GM18873 (cell line): ENCODE results near the gene NR2C2.
A peak's percentile ranks its signal among the peaks of the same experiment; 100 is the strongest.
"Not testable (repeated sequence)": the region's sequence is repeated elsewhere in the genome, so short reads cannot be mapped to it uniquely, and the experiment has no call there.

Source experiments
- ATAC-seq: cut with Tn5 transposase; IDR thresholded peaks from one replicate; pipeline ENCODE4 v1.9.1; 2021; ENCODE audit warnings: mild to moderate bottlenecking, moderate library complexity, moderate number of reproducible peaks; ENCODE audit not compliant: unreplicated experiment, low FRiP score

The NR2C2 gene

GRCh38 chr3:14947100-14947885 is at the start of gene NR2C2:
TSS of gene NR2C2 (plus strand) at chr3:14947583. CDS start at chr3:15003915, 56,332 bp downstream.
- ATAC-seq, result peak; percentile 24

DNA sequence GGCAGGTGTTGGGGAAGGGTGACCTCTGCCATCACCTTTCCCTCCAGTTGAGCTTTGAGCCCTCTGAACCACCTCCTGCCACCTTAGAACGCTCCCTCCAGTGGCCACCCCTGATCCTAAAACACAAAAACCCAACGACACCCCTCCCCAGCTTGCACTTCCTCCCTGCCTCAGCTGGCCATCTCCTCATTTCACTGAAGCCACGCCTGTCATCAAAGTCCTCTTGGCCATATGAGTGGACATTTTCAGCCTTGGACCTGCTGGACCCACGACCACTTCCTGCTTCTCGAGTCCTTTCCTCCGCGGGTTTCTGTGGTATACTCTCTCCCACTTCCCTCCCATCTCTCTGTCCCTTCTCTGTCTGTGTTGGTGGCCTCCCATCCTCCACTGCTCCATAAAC is 48.5 kb upstream of the NR2C2 start:
- no peak for ATAC-seq

- ATAC-seq, result no peak
Measured at GRCh38 chr3:14899993-14900618, 47.3 kb upstream of the NR2C2 start.

GRCh38 chr3:14900881-14901873 is 46.2 kb upstream of the NR2C2 start:
- no peak for ATAC-seq

DNA sequence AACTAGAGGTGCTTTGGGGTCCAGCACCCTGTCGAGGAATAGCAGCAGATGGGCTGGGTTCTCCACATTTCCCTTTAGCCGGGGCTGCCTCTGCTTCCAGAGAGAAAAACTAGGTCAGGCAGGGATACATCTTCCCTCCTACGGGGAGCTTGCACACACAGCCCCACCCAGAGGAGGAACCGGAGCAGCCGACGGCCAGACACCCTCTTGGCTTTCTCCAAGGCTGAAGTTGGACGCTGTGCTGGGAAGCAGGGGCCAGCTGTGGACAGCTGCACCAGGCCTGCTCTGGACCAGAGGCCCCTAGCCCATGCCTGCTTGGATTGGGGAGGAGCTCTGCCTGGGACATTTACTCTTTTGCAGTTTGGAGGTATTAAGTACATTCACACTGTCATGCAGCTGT is 44.7 kb upstream of the NR2C2 start:
- ATAC-seq, result no peak

DNA sequence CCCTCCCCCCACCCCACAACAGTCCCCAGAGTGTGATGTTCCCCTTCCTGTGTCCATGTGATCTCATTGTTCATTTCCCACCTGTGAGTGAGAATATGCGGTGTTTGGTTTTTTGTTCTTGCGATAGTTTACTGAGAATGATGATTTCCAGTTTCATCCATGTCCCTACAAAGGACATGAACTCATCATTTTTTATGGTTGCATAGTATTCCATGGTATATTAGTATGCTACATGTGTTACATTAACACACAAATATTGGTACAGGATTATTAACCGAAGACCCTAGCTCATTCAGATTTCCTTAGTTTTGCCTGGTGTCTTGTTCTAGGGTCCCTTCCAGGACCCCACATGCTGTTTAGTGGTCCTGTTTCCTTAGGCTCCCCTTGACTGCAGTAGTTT is 43.9 kb upstream of the NR2C2 start:
- ATAC-seq, result not testable (repeated sequence)

- ATAC-seq, result no peak
Measured at GRCh38 chr3:14905055-14905657, 42.2 kb upstream of the NR2C2 start.

- ATAC-seq, result no peak
Measured at GRCh38 chr3:14906355-14906971, 40.9 kb upstream of the NR2C2 start.

DNA sequence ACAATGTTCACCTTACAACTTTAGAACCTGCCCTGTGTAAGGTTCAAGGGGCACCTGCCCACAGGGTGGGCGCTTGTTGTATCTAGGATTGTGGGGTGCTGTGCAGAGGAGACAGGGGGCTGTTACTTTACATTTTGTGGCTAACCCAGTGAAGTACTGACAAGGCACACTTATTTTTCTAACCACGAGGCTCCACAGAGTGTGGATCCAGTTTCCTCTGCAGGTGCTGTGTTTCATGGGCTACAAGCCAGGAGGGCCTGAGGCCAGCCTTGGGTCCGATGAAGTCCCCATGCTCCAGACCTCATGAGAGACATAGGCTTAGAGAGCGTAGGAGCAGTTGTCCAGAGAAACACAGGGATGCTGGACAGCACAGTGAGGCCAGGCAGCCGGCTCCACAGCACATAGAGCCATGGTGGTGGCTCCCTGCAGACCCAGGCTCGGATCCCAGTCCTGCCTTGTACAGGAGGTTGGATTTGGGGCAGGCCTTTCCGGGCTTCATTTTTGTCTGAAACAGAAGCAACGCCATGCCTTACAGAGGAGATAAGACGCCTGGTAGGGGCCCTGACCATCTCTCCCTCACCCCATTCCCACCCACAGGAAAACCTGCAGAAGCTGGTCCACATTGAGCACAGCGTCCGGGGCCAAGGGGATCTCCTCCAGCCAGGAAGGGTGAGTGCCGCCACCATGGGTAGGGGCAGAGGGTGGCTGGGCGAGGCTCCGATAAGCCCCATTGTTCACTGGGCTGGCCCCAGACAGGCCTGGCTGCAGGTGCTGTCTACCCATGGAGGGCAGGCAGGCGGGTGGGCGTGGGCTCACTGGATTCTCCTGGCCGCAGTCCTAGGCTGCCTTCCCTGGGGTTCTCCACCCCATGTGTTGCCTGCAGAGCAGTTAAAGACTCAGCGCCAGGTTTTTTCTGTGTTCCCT is 40.1 kb upstream of the NR2C2 start:
- no peak for ATAC-seq

DNA sequence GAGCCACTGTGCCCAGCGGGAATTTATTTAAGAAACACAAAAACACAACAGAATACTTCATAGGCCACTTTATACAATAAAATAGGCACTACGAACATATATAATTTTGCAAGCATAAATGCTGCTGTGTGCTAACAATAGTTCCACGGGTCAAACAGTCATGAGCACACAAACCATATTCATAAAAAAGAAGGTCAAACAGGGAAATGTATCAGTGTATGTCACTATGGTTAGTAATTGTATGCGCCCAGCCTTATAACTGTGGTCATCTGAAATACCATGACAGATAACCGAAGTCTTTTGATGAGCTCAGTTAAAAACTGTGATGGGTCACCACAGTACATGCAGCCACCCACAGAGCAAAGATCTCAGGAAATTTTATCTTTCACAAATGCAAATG is 38.1 kb upstream of the NR2C2 start:
- ATAC-seq, result no peak

DNA sequence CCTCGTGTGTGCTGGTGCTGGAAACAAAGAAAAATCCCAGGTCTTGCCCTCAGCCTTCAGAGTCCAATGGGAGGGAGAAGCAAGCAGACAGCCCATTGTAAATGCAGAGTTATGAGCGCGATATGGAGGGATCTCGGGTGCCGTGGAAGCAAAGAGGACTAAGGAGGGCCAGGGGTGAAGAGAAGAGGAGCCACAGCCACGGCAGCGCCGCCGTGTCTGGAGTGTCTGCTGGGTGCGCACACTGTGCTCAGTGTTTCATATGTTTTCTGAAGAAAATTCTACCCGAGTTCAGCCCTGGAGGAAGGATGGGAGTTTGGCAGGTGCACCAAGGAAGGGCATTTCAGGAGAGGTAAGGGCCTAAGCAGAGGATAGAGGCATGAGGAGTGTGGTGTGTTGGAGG is 35.7 kb upstream of the NR2C2 start:
- ATAC-seq, result no peak

- no peak for ATAC-seq
Measured at GRCh38 chr3:14913071-14913925, 34.1 kb upstream of the NR2C2 start.

- no peak for ATAC-seq
Measured at GRCh38 chr3:14913926-14914778, 33.2 kb upstream of the NR2C2 start.

GRCh38 chr3:14914779-14915117 is 32.6 kb upstream of the NR2C2 start:
- no peak for ATAC-seq

GRCh38 chr3:14915636-14916222 is 31.7 kb upstream of the NR2C2 start:
- no peak for ATAC-seq

DNA sequence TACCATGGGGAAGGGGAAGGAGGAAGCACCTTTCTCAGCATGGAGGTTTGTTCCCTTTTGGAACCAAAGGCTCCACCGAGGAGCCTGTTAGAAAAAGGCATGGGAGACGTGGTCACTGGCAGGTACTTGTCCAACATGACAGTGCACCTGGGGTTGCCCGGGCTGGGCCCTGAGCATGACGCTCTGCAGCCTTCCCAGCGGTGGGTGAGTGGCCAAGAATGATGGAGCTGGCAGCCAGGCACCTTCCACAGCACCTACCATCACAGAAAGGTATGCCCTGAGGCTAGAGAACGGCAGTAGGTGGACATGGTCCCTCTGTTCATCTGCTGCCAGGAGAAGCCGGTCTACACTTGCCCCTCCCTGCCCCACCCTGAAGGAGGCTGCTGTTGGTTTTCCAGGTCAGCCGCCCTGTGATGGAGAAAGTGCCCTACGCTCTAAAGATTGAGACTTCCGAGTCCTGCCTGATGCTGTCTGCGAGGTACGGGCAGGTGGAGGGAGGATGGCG is 29.0 kb upstream of the NR2C2 start:
- ATAC-seq, result no peak

GRCh38 chr3:14920536-14920935 is 26.8 kb upstream of the NR2C2 start:
- ATAC-seq, result no peak
